RWPE2 (cell line): Measurements from ENCODE around the gene NCAPD3.

Source experiments
- ATAC-seq: fragments of 200-7000 bp; cut with Tn5 transposase; 3 replicates; pipeline ENCODE4 v1.9.1; 2021; ENCODE audit warnings: low read depth
- DNase-seq: peaks from one replicate; pipeline ENCODE4 v3.0.0-alpha.2; 2020; ENCODE audit warnings: low spot score
- H3K27ac ChIP-seq: fragments of 450-650 bp; 2 replicates; pipeline ENCODE4 v1.5.1; 2017; ENCODE audit warnings: mild to moderate bottlenecking; ENCODE audit not compliant: poor library complexity, severe bottlenecking
- H3K27me3 ChIP-seq: fragments of 250-450 bp; sonication (Bioruptor Pico); 2 replicates; pipeline ENCODE4 v1.5.1; 2021; ENCODE audit warnings: mild to moderate bottlenecking, moderate library complexity; ENCODE audit not compliant: insufficient read depth, poor library complexity, severe bottlenecking
- H3K36me3 ChIP-seq: fragments of 250-450 bp; sonication (Bioruptor Pico); 2 replicates; pipeline ENCODE4 v1.5.1; 2020; ENCODE audit warnings: low read depth, mild to moderate bottlenecking, moderate library complexity
- H3K4me1 ChIP-seq: fragments of 250-450 bp; sonication (Bioruptor Pico); 2 replicates; pipeline ENCODE4 v1.5.1; 2021; ENCODE audit warnings: mild to moderate bottlenecking, moderate library complexity; ENCODE audit not compliant: insufficient read depth, poor library complexity, severe bottlenecking
- H3K4me3 ChIP-seq: fragments of 250-450 bp; sonication (Bioruptor Pico); 2 replicates; pipeline ENCODE4 v1.5.1; 2021; ENCODE audit warnings: mild to moderate bottlenecking, moderate library complexity; ENCODE audit not compliant: severe bottlenecking
- H3K9me3 ChIP-seq: fragments of 250-450 bp; sonication (Bioruptor Pico); 2 replicates; pipeline ENCODE4 v1.5.1; 2021; ENCODE audit warnings: mild to moderate bottlenecking, moderate library complexity; ENCODE audit not compliant: severe bottlenecking
- TF ChIP-seq, protein P1 (sequence below): fragments of 450-650 bp; IDR thresholded peaks from one replicate; pipeline ENCODE4 v1.5.1; 2017; ENCODE audit warnings: mild to moderate bottlenecking, moderate library complexity; ENCODE audit not compliant: poor library complexity, severe bottlenecking

NCAPD3 gene

DNA sequence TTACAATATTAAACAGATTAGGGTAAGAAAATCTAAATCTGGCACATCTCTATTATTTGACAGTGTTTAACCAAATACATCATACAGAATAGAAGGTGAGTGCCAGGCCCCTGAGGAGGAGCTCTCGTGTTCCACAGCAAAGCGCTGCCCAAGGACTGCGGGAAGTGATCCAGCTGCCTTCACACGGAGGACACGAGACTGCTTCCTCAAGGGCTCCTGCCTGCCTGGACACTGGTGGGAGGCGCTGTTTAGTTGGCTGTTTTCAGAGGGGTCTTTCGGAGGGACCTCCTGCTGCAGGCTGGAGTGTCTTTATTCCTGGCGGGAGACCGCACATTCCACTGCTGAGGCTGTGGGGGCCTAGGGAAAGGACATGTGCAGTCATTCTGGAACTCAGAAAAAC is 71.1 kb downstream of the NCAPD3 start:
- Histone ChIP-seq H3K4me1 (no peaks in the 10 kb centered on the region), H3K27me3 (no peaks in the 10 kb centered on the region), H3K9me3 (no peaks in the 10 kb centered on the region), H3K27ac (no peak overlapping the region), H3K4me3 (no peak overlapping the region), H3K36me3 (peaks cover 31% of the 10 kb centered on the region)
- DNase-seq, result no peak
- TF ChIP-seq, protein P1, sequence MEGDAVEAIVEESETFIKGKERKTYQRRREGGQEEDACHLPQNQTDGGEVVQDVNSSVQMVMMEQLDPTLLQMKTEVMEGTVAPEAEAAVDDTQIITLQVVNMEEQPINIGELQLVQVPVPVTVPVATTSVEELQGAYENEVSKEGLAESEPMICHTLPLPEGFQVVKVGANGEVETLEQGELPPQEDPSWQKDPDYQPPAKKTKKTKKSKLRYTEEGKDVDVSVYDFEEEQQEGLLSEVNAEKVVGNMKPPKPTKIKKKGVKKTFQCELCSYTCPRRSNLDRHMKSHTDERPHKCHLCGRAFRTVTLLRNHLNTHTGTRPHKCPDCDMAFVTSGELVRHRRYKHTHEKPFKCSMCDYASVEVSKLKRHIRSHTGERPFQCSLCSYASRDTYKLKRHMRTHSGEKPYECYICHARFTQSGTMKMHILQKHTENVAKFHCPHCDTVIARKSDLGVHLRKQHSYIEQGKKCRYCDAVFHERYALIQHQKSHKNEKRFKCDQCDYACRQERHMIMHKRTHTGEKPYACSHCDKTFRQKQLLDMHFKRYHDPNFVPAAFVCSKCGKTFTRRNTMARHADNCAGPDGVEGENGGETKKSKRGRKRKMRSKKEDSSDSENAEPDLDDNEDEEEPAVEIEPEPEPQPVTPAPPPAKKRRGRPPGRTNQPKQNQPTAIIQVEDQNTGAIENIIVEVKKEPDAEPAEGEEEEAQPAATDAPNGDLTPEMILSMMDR, result no peak
- no peak for ATAC-seq

- no peaks in the 10 kb centered on the region for H3K27me3 ChIP-seq
- peaks cover 21% of the 10 kb centered on the region for H3K36me3 ChIP-seq
- no peak overlapping the region for H3K4me3 ChIP-seq
- H3K9me3 ChIP-seq, result no peaks in the 10 kb centered on the region
- DNase-seq (no peak), ATAC-seq (no peak)
- TF ChIP-seq, protein P1, result no peak
- H3K27ac ChIP-seq, result no peak overlapping the region
- no peaks in the 10 kb centered on the region for H3K4me1 ChIP-seq
Measured at GRCh38 chr11:134151083-134151747, 72.6 kb downstream of the NCAPD3 start.

- Histone ChIP-seq H3K27me3 (no peaks in the 10 kb centered on the region), H3K4me1 (no peaks in the 10 kb centered on the region), H3K4me3 (no peak overlapping the region), H3K36me3 (peaks cover 21% of the 10 kb centered on the region), H3K9me3 (no peaks in the 10 kb centered on the region), H3K27ac (no peak overlapping the region)
- TF ChIP-seq, protein P1, result no peak
- DNase-seq, result no peak
- no peak for ATAC-seq
Measured at GRCh38 chr11:134150195-134150903, 73.4 kb downstream of the NCAPD3 start.

DNA sequence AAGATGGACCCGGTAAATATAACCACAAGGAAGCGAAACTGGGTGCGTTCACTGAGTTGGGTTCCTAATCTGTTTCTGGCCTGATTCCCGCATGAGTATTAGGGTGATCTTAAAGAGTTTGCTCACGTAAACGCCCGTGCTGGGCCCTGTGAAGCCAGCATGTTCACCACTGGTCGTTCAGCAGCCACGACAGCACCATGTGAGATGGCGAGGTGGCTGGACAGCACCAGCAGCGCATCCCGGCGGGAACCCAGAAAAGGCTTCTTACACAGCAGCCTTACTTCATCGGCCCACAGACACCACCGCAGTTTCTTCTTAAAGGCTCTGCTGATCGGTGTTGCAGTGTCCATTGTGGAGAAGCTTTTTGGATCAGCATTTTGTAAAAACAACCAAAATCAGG is 74.4 kb downstream of the NCAPD3 start:
- TF ChIP-seq, protein P1, result no peak
- Histone ChIP-seq H3K36me3 (peaks cover 21% of the 10 kb centered on the region), H3K4me1 (no peaks in the 10 kb centered on the region), H3K27me3 (no peaks in the 10 kb centered on the region), H3K9me3 (no peaks in the 10 kb centered on the region), H3K27ac (no peak overlapping the region), H3K4me3 (no peak overlapping the region)
- DNase-seq (no peak), ATAC-seq (no peak)

DNA sequence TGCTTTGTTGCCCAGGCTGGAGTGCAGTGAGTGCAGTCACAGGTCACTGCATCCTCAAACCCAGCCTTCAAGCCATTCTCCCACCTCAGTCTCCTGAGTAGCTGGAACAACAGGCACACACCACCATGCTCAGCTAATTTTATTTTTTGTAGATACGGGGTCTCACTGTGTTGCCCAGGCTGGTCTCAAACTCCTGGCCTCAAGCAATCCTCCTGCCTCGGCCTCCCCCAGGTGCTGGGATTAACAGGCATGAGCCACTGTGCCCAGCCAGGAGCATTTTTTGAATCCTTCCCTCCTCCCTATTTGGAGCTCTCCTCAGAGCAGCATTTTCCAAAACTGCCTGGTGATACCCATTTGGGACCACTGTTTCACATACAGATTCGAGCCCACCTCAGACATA is 77.2 kb downstream of the NCAPD3 start:
- peaks cover 5% of the 10 kb centered on the region; the same call in 1 of the 2 replicates for H3K36me3 ChIP-seq
- no peak for DNase-seq
- H3K27ac ChIP-seq, result no peak overlapping the region
- H3K4me1 ChIP-seq, result no peaks in the 10 kb centered on the region
- no peak overlapping the region for H3K4me3 ChIP-seq
- no peaks in the 10 kb centered on the region for H3K27me3 ChIP-seq
- no peak for ATAC-seq
- TF ChIP-seq, protein P1, result no peak
- no peaks in the 10 kb centered on the region for H3K9me3 ChIP-seq
